HepG2 (cell line): ENCODE results near the gene PLCXD3. TPM values are rescaled to one million over a fixed set of nuclear protein-coding genes. Genes with fewer than 3 reads are reported as not detected.

Experiments
- ATAC-seq: fragments of 200-7000 bp; cut with Tn5 transposase; 3 replicates; pipeline ENCODE4 v1.9.1; 2020; ENCODE audit warnings: mild to moderate bottlenecking, moderate library complexity
- Bru-seq: library from RNA; stranded (reverse); fragments of 400-500 nt; gene quantifications from one replicate; lab custom pipeline; 2021; lab: Mats Ljungman, UMichigan
- BruChase-seq, 2 experiments: library from RNA; stranded (reverse); fragments of 400-500 nt; gene quantifications; one replicate each; lab custom pipeline; 2021; lab: Mats Ljungman, UMichigan
- BruUV-seq: library from RNA; stranded (reverse); fragments of 400-500 nt; replicated peaks from 2 replicates; lab custom pipeline; 2021; lab: Mats Ljungman, UMichigan
- CTCF ChIA-PET: fragments of 300-600 bp; formaldehyde crosslinking; extraction: SDS; loops from one replicate; lab custom pipeline; 2021; ENCODE audit warnings: low total read pairs, inconsistent platforms, low intra/inter-chr PET ratio; lab: Yijun Ruan, JAX
- POLR2A ChIA-PET: fragments of 350-600 bp; sonication (Branson Sonifier 250); formaldehyde crosslinking; loops from one replicate; lab custom pipeline; 2020; ENCODE audit warnings: antibody characterized with exemption, inconsistent platforms; lab: Yijun Ruan, JAX
- DNase-seq: peaks from one replicate; pipeline ENCODE4 v3.0.0-alpha.2; 2015; ENCODE audit warnings: low spot score
- FAIRE-seq: peaks from 3 replicates; lab custom pipeline; 2011; peaks lifted over from hg19 to GRCh38; lab: Jason Lieb, UNC
- H2AFZ ChIP-seq: one replicate; pipeline ENCODE4 v1.6.1; 2011; ENCODE audit warnings: low read length, inconsistent platforms
- H3K27ac ChIP-seq: fragments of 300-600 bp; 3 replicates; pipeline ENCODE4 v1.8.0; 2011; ENCODE audit warnings: mixed run types, mild to moderate bottlenecking, mixed read lengths, low read length, inconsistent platforms; ENCODE audit not compliant: insufficient read depth; ENCODE audit errors: extremely low read length
- H3K27me3 ChIP-seq, 2 experiments: fragments of 200-600 bp in 1 of 2; 2 replicates in 1 of 2; 3 replicates in 1 of 2; pipeline versions ENCODE4 v1.6.0 to v1.8.0; 2011; ENCODE audit warnings: low read length in 2 of 2, mild to moderate bottlenecking in 2 of 2, moderate library complexity in 2 of 2, inconsistent platforms in 1 of 2; ENCODE audit not compliant: insufficient read depth in 2 of 2, control insufficient read depth in 1 of 2
- H3K36me3 ChIP-seq, 2 experiments: fragments of 200-600 bp in 1 of 2; replicated peaks in 1 of 2; 2 replicates in 1 of 2; 3 replicates in 1 of 2; pipeline versions ENCODE4 v1.5.1 to v1.8.0; 2011; ENCODE audit warnings: low read length in 2 of 2, inconsistent platforms in 1 of 2; ENCODE audit not compliant: insufficient read depth in 2 of 2, control insufficient read depth in 1 of 2
- H3K4me1 ChIP-seq: 2 replicates; pipeline ENCODE4 v1.5.1; 2012; ENCODE audit warnings: low read length, inconsistent platforms; ENCODE audit not compliant: insufficient read depth
- H3K4me2 ChIP-seq: 2 replicates; pipeline ENCODE4 v1.6.0; 2011; ENCODE audit warnings: low read depth, low read length, inconsistent platforms
- H3K4me3 ChIP-seq, 3 experiments: fragments of 200-600 bp in 1 of 3; sonication (generic), shearing (Covaris generic) in 1 of 3; replicated peaks in 1 of 3; 2 replicates each; pipeline ENCODE4 v1.5.1; 2011 to 2016; ENCODE audit warnings: low read length in 3 of 3, inconsistent platforms in 2 of 3, low read depth in 2 of 3, mild to moderate bottlenecking in 2 of 3, control low read depth in 1 of 3, mixed read lengths in 1 of 3; ENCODE audit not compliant: insufficient read depth in 1 of 3
- H3K79me2 ChIP-seq: one replicate; pipeline ENCODE4 v1.6.1; 2011; ENCODE audit warnings: low read length, inconsistent platforms; ENCODE audit not compliant: insufficient read depth
- H3K9ac ChIP-seq: 2 replicates; pipeline ENCODE4 v1.6.0; 2011; ENCODE audit warnings: mild to moderate bottlenecking, low read depth, low read length, inconsistent platforms; ENCODE audit not compliant: insufficient read depth
- H3K9me3 ChIP-seq: 2 replicates; pipeline ENCODE4 v1.5.1; 2012; ENCODE audit warnings: mild to moderate bottlenecking, low read length
- H4K20me1 ChIP-seq: 2 replicates; pipeline ENCODE4 v1.6.0; 2011; ENCODE audit warnings: inconsistent platforms, mild to moderate bottlenecking, low read length, moderate library complexity; ENCODE audit not compliant: insufficient read depth
- FOXA1 ChIP-seq, 2 experiments: fragments of 450-650 bp in 1 of 2; sonication (generic) in 1 of 2; formaldehyde crosslinking in 1 of 2; IDR thresholded peaks; 2 replicates each; pipeline versions ENCODE4 v1.4.0 to v1.6.1; 2016 to 2020; ENCODE audit warnings: missing genetic modification reagents in 1 of 2
- HNRNPL ChIP-seq: fragments of 200-400 bp; formaldehyde crosslinking; IDR thresholded peaks from 2 replicates; pipeline ENCODE4 v1.6.1; 2017; ENCODE audit warnings: mild to moderate bottlenecking, low read depth, low read length
- MAZ ChIP-seq, 2 experiments: sonication (generic) in 1 of 2; formaldehyde crosslinking in 1 of 2; IDR thresholded peaks; 2 replicates each; pipeline versions ENCODE4 v1.5.0 to v1.6.1; 2012 to 2020; ENCODE audit warnings: low read depth in 2 of 2, mild to moderate bottlenecking in 2 of 2, borderline replicate concordance in 1 of 2, improper control_type of control experiment in 1 of 2, low read length in 1 of 2, missing genetic modification reagents in 1 of 2, moderate library complexity in 1 of 2
- SP2 ChIP-seq: sonication (generic); formaldehyde crosslinking; IDR thresholded peaks from 2 replicates; pipeline ENCODE4 v1.5.1; 2020; ENCODE audit warnings: mild to moderate bottlenecking, missing genetic modification reagents
- TFE3 ChIP-seq: IDR thresholded peaks from 2 replicates; pipeline ENCODE4 v1.6.1; 2016
- ZBTB2 ChIP-seq: sonication (generic); formaldehyde crosslinking; IDR thresholded peaks from 2 replicates; pipeline ENCODE4 v1.8.0; 2022; ENCODE audit warnings: low read depth, missing genetic modification reagents
- ZNF138 ChIP-seq: sonication (generic); formaldehyde crosslinking; IDR thresholded peaks from 2 replicates; pipeline ENCODE4 v1.5.0; 2020; ENCODE audit warnings: mild to moderate bottlenecking, low read depth, missing genetic modification reagents
- WGBS: methylation state at CpG from one replicate; pipeline ENCODE4 v1.1.6; 2017; ENCODE audit warnings: low lambda C conversion rate; 5-methylcytosine and 5-hydroxymethylcytosine counted together
- in situ Hi-C: cut with HindIII; loops from 2 replicates; pipeline ENCODE4 v1.10.0; 2017; ENCODE audit warnings: low pct_unique_long_range_greater_than_20kb; ENCODE audit not compliant: extremely low pct_ligation_motif_present
- intact Hi-C: fragments of 100-400 bp; cut with micrococcal nuclease; formaldehyde crosslinking; loops from one replicate; pipeline ENCODE4 v1.10.0; 2022; ENCODE audit not compliant: unreplicated experiment
- long read RNA-seq, 2 experiments: library from RNA in 1 of 2; library from polyadenylated mRNA in 1 of 2; stranded (forward) in 1 of 2; unstranded in 1 of 2; transcript quantifications; one replicate each; pipeline ENCODE4 v2.0.0, GENCODE V29; 2019 to 2022
- polyA minus RNA-seq, 3 experiments: library from RNA; depleted of rRNA, polyadenylated mRNA; stranded (reverse); fragments of >200 nt; gene quantifications; 2 replicates each; pipeline ENCODE4 v1.2.3, GENCODE V29; 2011; ENCODE audit warnings: low replicate concordance in 1 of 3
- polyA plus RNA-seq, 8 experiments: library from polyadenylated mRNA; depleted of rRNA in 3 of 8; stranded (reverse) in 7 of 8; unstranded in 1 of 8; fragments of >200 nt; fragmentation: Illumina TruSeq in 4 of 8; extraction: Trizol in 4 of 8; gene quantifications; 2 replicates each; pipeline versions ENCODE4 v1.2.1 to v1.2.3, GENCODE V29; 2011 to 2016; ENCODE audit warnings: low read depth in 4 of 8, missing spikeins in 1 of 8, mixed read lengths in 1 of 8; ENCODE audit not compliant: insufficient read depth in 1 of 8
- total RNA-seq, 5 experiments: library from RNA; depleted of rRNA; stranded (reverse); fragments of >200 nt; fragmentation: Illumina TruSeq; extraction: Trizol; gene quantifications; 2 replicates each; pipeline ENCODE4 v1.2.3, GENCODE V29; 2016; ENCODE audit warnings: low read depth in 1 of 5
- TF ChIP-seq, protein P1 (sequence below): sonication (generic); formaldehyde crosslinking; IDR thresholded peaks from 2 replicates; pipeline ENCODE4 v1.5.1; 2020; ENCODE audit warnings: mild to moderate bottlenecking, missing genetic modification reagents, moderate library complexity

The PLCXD3 gene, protein sequence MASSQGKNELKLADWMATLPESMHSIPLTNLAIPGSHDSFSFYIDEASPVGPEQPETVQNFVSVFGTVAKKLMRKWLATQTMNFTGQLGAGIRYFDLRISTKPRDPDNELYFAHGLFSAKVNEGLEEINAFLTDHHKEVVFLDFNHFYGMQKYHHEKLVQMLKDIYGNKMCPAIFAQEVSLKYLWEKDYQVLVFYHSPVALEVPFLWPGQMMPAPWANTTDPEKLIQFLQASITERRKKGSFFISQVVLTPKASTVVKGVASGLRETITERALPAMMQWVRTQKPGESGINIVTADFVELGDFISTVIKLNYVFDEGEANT
- total RNA-seq (2016; rRNA removed; fragmentation: Illumina TruSeq; extraction: Trizol) (0.03 TPM in 1 of 2 replicates, not detected in the other), polyA plus RNA-seq (2011; rRNA removed) (0.03 TPM in 1 of 2 replicates, not detected in the other), polyA minus RNA-seq (2011; rRNA and poly(A)+ RNA removed; ENCODE audit: low replicate concordance) (0.02 TPM in 1 of 2 replicates, not detected in the other), Bru-seq, nascent RNA (percentile 10 among the genes with signal in this experiment), BruChase-seq, experiment 1, labeled RNA remaining after a 6-hour chase (percentile 6 among the genes with signal in this experiment), BruChase-seq, experiment 2, labeled RNA remaining after a 2-hour chase (percentile 4 among the genes with signal in this experiment)
- not detected in 2 replicates for total RNA-seq (2016; cell fraction: cytosol; rRNA removed; fragmentation: Illumina TruSeq; extraction: Trizol; ENCODE audit: low read depth)
- total RNA-seq (2016; cell fraction: insoluble cytoplasmic fraction; rRNA removed; fragmentation: Illumina TruSeq; extraction: Trizol), result 0.03 TPM in 1 of 2 replicates, not detected in the other
- not detected in 2 replicates for total RNA-seq (2016; cell fraction: membrane; rRNA removed; fragmentation: Illumina TruSeq; extraction: Trizol)
- total RNA-seq (2016; cell fraction: nucleus; rRNA removed; fragmentation: Illumina TruSeq; extraction: Trizol), result 0.06 TPM in 2 replicates
- not detected in 2 replicates for polyA plus RNA-seq (2011; cell fraction: cytosol; rRNA removed)
- polyA plus RNA-seq (2011; cell fraction: nucleus; rRNA removed), result 0.02 TPM in 1 of 2 replicates, not detected in the other
- polyA plus RNA-seq (2012), result not detected in 2 replicates
- not detected in 2 replicates for polyA plus RNA-seq (2016; cell fraction: cytosol; fragmentation: Illumina TruSeq; extraction: Trizol; ENCODE audit: low read depth)
- 0.03 TPM in 1 of 2 replicates, not detected in the other for polyA plus RNA-seq (2016; cell fraction: insoluble cytoplasmic fraction; fragmentation: Illumina TruSeq; extraction: Trizol; ENCODE audit: low read depth)
- polyA plus RNA-seq (2016; cell fraction: membrane; fragmentation: Illumina TruSeq; extraction: Trizol; ENCODE audit: low read depth), result not detected in 2 replicates
- 0.05 TPM in 1 of 2 replicates, not detected in the other for polyA plus RNA-seq (2016; cell fraction: nucleus; fragmentation: Illumina TruSeq; extraction: Trizol; ENCODE audit: insufficient read depth, low read depth)
- polyA minus RNA-seq (2011; cell fraction: cytosol; rRNA and poly(A)+ RNA removed), result not detected in 2 replicates
- polyA minus RNA-seq (2011; cell fraction: nucleus; rRNA and poly(A)+ RNA removed), result 0.12 TPM in 1 of 2 replicates, not detected in the other
- long read RNA-seq, experiment 1, result 0 reads
- long read RNA-seq, experiment 2, result 0 reads

GRCh38 chr5:41510176-41510831 lies at the start of gene PLCXD3:
Gene PLCXD3, minus strand, starts transcription at chr5:41510601. Its CDS starts 75 bp downstream, at chr5:41510526.
- DNase-seq, result no peak
- BruUV-seq, result no TSS peak
- intact Hi-C loops (no loop called here), in situ Hi-C loops (no loop called here)
- Histone ChIP-seq H2AFZ (no peak within 1 kb of the TSS), H3K27me3 (peaks cover 0 to 8% of the 10 kb centered on the region in 2 experiments; a peak in 2 of 5 replicates), H3K36me3 (no peaks in the 10 kb centered on the region), H3K79me2 (no peaks in the 10 kb centered on the region), H4K20me1 (no peaks in the 10 kb centered on the region), H3K9ac (no peak within 1 kb of the TSS), H3K27ac (no peak within 1 kb of the TSS), H3K9me3 (no peaks in the 10 kb centered on the region), H3K4me1 (no peaks in the 10 kb centered on the region), H3K4me3 (peak within 1 kb of the TSS in 1 of 3 experiments; percentile 13; a peak in 1 of 6 replicates), H3K4me2 (peak within 1 kb of the TSS; percentile 45; the same call in 1 of the 2 replicates)
- TF ChIP-seq, protein P1, sequence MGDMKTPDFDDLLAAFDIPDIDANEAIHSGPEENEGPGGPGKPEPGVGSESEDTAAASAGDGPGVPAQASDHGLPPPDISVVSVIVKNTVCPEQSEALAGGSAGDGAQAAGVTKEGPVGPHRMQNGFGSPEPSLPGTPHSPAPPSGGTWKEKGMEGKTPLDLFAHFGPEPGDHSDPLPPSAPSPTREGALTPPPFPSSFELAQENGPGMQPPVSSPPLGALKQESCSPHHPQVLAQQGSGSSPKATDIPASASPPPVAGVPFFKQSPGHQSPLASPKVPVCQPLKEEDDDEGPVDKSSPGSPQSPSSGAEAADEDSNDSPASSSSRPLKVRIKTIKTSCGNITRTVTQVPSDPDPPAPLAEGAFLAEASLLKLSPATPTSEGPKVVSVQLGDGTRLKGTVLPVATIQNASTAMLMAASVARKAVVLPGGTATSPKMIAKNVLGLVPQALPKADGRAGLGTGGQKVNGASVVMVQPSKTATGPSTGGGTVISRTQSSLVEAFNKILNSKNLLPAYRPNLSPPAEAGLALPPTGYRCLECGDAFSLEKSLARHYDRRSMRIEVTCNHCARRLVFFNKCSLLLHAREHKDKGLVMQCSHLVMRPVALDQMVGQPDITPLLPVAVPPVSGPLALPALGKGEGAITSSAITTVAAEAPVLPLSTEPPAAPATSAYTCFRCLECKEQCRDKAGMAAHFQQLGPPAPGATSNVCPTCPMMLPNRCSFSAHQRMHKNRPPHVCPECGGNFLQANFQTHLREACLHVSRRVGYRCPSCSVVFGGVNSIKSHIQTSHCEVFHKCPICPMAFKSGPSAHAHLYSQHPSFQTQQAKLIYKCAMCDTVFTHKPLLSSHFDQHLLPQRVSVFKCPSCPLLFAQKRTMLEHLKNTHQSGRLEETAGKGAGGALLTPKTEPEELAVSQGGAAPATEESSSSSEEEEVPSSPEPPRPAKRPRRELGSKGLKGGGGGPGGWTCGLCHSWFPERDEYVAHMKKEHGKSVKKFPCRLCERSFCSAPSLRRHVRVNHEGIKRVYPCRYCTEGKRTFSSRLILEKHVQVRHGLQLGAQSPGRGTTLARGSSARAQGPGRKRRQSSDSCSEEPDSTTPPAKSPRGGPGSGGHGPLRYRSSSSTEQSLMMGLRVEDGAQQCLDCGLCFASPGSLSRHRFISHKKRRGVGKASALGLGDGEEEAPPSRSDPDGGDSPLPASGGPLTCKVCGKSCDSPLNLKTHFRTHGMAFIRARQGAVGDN (CRISPR knock-in tag), result peak; percentile 18; the same call in 1 of the 2 replicates
- TF ChIP-seq ZBTB2 (CRISPR knock-in tag) (no peak), ZNF138 (CRISPR knock-in tag) (no peak), TFE3 (CRISPR knock-in tag) (no peak), SP2 (no peak), HNRNPL (peak; percentile 57; the same call in 1 of the 2 replicates), FOXA1 (IDR thresholded peaks at IDR 0.05) (no peak), FOXA1 (CRISPR knock-in tag; IDR thresholded peaks at IDR 0.05) (peak; percentile 46; the same call in 1 of the 2 replicates), MAZ (IDR thresholded peaks at IDR 0.05; ENCODE audit: borderline replicate concordance, low read depth, low read length) (no peak), MAZ (CRISPR knock-in tag; IDR thresholded peaks at IDR 0.05; ENCODE audit: low read depth) (no peak)
- ATAC-seq, result peak; percentile 90
- CTCF ChIA-PET, result no interaction called here
- POLR2A ChIA-PET, result no interaction called here
- 16% methylated on average over 8 of the region's 41 CpGs for WGBS
- no peak for FAIRE-seq
